ENCODE results near the gene AATF.

DNA sequence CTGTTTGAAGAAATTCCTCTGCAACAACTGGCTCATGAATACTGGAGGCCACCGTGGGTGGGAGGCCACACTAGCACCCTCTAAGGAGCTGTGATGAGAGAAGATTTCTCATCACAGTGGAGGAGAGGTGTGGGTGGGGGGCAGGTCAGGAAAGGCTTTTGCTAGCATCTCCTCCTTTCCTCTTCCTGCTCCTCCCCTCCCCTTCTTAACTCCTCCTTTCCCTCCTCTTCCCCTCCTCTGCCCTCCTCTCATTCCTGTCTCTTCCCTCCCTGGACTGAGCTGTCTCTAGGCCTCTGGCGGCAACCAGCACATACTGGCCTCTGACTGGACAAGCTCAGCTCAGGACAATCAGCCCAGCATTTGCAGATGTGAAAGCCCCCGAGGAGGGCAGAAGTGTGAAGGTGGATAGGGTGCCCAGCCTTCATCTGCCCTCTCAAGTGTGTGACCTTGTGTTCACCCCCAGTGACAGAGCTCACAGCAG is 30.5 kb upstream of the AATF start:
- TF ChIP-seq, protein P1, sequence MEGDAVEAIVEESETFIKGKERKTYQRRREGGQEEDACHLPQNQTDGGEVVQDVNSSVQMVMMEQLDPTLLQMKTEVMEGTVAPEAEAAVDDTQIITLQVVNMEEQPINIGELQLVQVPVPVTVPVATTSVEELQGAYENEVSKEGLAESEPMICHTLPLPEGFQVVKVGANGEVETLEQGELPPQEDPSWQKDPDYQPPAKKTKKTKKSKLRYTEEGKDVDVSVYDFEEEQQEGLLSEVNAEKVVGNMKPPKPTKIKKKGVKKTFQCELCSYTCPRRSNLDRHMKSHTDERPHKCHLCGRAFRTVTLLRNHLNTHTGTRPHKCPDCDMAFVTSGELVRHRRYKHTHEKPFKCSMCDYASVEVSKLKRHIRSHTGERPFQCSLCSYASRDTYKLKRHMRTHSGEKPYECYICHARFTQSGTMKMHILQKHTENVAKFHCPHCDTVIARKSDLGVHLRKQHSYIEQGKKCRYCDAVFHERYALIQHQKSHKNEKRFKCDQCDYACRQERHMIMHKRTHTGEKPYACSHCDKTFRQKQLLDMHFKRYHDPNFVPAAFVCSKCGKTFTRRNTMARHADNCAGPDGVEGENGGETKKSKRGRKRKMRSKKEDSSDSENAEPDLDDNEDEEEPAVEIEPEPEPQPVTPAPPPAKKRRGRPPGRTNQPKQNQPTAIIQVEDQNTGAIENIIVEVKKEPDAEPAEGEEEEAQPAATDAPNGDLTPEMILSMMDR (IDR thresholded peaks at IDR 0.05): no peak
- TF ChIP-seq, protein P2, sequence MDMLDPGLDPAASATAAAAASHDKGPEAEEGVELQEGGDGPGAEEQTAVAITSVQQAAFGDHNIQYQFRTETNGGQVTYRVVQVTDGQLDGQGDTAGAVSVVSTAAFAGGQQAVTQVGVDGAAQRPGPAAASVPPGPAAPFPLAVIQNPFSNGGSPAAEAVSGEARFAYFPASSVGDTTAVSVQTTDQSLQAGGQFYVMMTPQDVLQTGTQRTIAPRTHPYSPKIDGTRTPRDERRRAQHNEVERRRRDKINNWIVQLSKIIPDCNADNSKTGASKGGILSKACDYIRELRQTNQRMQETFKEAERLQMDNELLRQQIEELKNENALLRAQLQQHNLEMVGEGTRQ (CRISPR knock-in tag; IDR thresholded peaks at IDR 0.05): no peak
- TF ChIP-seq, protein P3, sequence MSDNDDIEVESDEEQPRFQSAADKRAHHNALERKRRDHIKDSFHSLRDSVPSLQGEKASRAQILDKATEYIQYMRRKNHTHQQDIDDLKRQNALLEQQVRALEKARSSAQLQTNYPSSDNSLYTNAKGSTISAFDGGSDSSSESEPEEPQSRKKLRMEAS (CRISPR knock-in tag; IDR thresholded peaks at IDR 0.05): no peak
- TF ChIP-seq, protein P4, sequence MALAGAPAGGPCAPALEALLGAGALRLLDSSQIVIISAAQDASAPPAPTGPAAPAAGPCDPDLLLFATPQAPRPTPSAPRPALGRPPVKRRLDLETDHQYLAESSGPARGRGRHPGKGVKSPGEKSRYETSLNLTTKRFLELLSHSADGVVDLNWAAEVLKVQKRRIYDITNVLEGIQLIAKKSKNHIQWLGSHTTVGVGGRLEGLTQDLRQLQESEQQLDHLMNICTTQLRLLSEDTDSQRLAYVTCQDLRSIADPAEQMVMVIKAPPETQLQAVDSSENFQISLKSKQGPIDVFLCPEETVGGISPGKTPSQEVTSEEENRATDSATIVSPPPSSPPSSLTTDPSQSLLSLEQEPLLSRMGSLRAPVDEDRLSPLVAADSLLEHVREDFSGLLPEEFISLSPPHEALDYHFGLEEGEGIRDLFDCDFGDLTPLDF (CRISPR knock-in tag; IDR thresholded peaks at IDR 0.05): no peak
- TF ChIP-seq IRF2 (CRISPR knock-in tag; IDR thresholded peaks at IDR 0.05; ENCODE audit: borderline replicate concordance, low read depth) (no peak), CREM (CRISPR knock-in tag; IDR thresholded peaks at IDR 0.05) (no peak), FOXP1 (CRISPR knock-in tag; IDR thresholded peaks at IDR 0.05; ENCODE audit: borderline replicate concordance) (no peak), SMAD3 (CRISPR knock-in tag; IDR thresholded peaks at IDR 0.05; ENCODE audit: borderline replicate concordance) (no peak), NFYB (CRISPR knock-in tag; conservative IDR thresholded peaks at IDR 0.05; ENCODE audit: low read depth) (no peak), CREB1 (CRISPR knock-in tag; IDR thresholded peaks at IDR 0.05) (no peak)
- TF ChIP-seq, protein P5, sequence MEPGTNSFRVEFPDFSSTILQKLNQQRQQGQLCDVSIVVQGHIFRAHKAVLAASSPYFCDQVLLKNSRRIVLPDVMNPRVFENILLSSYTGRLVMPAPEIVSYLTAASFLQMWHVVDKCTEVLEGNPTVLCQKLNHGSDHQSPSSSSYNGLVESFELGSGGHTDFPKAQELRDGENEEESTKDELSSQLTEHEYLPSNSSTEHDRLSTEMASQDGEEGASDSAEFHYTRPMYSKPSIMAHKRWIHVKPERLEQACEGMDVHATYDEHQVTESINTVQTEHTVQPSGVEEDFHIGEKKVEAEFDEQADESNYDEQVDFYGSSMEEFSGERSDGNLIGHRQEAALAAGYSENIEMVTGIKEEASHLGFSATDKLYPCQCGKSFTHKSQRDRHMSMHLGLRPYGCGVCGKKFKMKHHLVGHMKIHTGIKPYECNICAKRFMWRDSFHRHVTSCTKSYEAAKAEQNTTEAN (CRISPR knock-in tag; IDR thresholded peaks at IDR 0.05): no peak

Data from WTC11 (cell line).